Measurements from ENCODE around the gene GPR45. TPM values are rescaled to one million over a fixed set of nuclear protein-coding genes. Genes with fewer than 3 reads are reported as not detected.

Gene GPR45
- total RNA-seq, 1 experiment from 2014 or later = not detected

DNA sequence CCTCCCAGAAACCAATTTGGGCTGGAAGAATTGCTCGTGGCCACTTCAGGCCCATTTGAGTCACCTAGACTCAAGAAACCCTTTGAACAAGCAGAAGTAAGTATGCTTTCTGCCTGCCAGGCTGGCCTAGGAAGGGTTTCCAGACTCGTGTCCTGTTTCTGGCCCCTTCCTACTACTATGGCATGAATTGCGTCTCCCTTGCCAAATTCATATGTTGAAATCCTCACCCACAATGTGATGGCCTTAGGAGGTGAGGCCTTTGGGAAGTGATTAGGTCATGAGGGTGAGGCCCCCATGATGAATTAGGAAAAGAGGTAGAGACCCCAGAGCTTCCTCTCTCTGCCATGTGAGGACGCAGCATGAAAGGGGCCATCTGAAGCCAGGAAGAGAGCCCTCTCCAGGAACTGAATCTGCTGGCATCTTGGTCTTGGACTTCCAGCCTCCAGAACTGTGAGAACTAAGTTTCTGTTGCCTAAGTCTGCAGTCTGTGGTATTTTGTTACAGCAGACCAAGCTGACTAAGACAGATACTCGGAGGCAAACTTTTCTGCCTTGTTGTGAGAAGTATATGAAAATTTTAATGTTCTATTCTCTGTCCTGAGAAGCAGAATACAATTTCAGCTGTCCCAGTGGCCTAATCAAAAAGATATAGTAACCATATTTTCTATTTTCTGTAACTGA, 13.1 kb downstream of the GPR45 start:
- POLR2A ChIA-PET (ENCODE audit: low non-redundant PET) = no interaction called here
- H3K36me3 ChIP-seq (ENCODE audit: insufficient read depth, low read length, poor library complexity, severe bottlenecking) = no peaks in the 10 kb centered on the region
- intact Hi-C loops (cut with micrococcal nuclease; ENCODE audit: unreplicated experiment) = no loop called here
- H3K9me3 ChIP-seq (ENCODE audit: low read depth, low read length, poor library complexity, severe bottlenecking) = no peaks in the 10 kb centered on the region
- H3K4me3 ChIP-seq (ENCODE audit: low read depth, low read length, poor library complexity, severe bottlenecking) = no peak overlapping the region
- BruUV-seq (replicated peaks) = no TSS peak
- no peak overlapping the region for H3K27ac ChIP-seq (ENCODE audit: low read depth, low read length, poor library complexity, severe bottlenecking)
- H3K4me1 ChIP-seq (ENCODE audit: insufficient read depth, low read length, poor library complexity, severe bottlenecking) = no peaks in the 10 kb centered on the region
- CTCF ChIA-PET = no interaction called here
- no peak for TF ChIP-seq EZH2 (IDR thresholded peaks at IDR 0.05; ENCODE audit: borderline replicate concordance, low read depth, low read length, poor library complexity, severe bottlenecking)
- TF ChIP-seq, protein P1, sequence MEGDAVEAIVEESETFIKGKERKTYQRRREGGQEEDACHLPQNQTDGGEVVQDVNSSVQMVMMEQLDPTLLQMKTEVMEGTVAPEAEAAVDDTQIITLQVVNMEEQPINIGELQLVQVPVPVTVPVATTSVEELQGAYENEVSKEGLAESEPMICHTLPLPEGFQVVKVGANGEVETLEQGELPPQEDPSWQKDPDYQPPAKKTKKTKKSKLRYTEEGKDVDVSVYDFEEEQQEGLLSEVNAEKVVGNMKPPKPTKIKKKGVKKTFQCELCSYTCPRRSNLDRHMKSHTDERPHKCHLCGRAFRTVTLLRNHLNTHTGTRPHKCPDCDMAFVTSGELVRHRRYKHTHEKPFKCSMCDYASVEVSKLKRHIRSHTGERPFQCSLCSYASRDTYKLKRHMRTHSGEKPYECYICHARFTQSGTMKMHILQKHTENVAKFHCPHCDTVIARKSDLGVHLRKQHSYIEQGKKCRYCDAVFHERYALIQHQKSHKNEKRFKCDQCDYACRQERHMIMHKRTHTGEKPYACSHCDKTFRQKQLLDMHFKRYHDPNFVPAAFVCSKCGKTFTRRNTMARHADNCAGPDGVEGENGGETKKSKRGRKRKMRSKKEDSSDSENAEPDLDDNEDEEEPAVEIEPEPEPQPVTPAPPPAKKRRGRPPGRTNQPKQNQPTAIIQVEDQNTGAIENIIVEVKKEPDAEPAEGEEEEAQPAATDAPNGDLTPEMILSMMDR (conservative IDR thresholded peaks at IDR 0.05; ENCODE audit: low read depth, low read length) = no peak
- no peaks in the 10 kb centered on the region for H3K27me3 ChIP-seq (replicated peaks; ENCODE audit: insufficient read depth, low read depth, low read length, poor library complexity)
- no peak for DNase-seq (ENCODE audit: low spot score)

DNA sequence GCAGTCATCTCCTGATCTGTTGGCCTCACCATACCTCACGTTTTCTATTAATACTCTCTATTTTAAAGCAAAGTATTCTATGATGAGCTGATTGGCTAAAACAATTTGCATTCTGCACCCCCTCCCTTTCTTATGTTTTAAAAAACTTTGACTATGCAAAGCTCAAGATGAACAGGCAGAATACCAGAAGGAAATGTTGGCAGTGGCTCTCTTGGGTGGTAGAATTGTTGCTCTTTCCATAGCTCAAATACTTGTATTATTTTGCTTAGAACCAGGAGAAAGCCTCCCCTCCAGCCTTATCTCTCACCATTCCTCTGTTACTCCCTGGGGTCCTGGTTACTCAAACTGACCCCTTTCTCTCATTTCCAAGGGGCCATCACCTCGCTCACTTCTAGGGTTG, 14.4 kb downstream of the GPR45 start:
- no TSS peak for BruUV-seq (replicated peaks)

DNA sequence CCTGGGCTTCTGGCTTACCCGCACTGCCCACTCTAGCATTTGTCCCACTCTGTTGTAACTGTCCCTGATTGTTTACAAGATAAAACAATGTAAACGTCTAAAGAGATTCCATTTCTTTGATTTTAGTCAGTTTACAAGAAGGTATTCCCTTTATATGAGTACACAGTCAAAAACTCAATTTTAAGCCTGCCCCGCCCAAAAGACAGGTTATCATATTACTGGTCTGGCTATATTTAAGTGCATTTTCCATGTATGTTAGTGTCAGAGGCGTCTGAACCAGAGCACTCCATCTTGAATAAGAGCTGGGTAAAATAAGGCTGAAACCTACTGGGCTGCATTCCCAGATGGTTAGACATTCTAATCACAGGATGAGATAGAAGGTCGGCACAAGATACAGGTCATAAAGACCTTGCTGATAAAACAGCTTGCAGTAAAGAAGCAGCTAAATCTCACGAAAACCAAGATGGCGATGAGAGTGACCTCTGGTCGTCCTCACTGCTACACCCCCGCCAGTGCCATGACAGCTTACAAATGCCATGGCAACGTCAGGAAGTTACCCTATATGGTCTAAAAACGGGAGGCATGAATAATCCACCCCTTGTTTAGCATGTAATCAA, 15.0 kb downstream of the GPR45 start:
- ChIA-PET POLR2A (ENCODE audit: low non-redundant PET) (no interaction called here), CTCF (no interaction called here)
- no peaks in the 10 kb centered on the region for H3K27me3 ChIP-seq (replicated peaks; ENCODE audit: insufficient read depth, low read depth, low read length, poor library complexity)
- no TSS peak for BruUV-seq (replicated peaks)
- no peak overlapping the region for H3K27ac ChIP-seq (ENCODE audit: low read depth, low read length, poor library complexity, severe bottlenecking)
- H3K4me3 ChIP-seq (ENCODE audit: low read depth, low read length, poor library complexity, severe bottlenecking) = no peak overlapping the region
- intact Hi-C loops (cut with micrococcal nuclease; ENCODE audit: unreplicated experiment) = no loop called here
- no peaks in the 10 kb centered on the region for H3K36me3 ChIP-seq (ENCODE audit: insufficient read depth, low read length, poor library complexity, severe bottlenecking)
- no peak for DNase-seq (ENCODE audit: low spot score)
- H3K4me1 ChIP-seq (ENCODE audit: insufficient read depth, low read length, poor library complexity, severe bottlenecking) = no peaks in the 10 kb centered on the region
- H3K9me3 ChIP-seq (ENCODE audit: low read depth, low read length, poor library complexity, severe bottlenecking) = no peaks in the 10 kb centered on the region
- TF ChIP-seq EZH2 (IDR thresholded peaks at IDR 0.05; ENCODE audit: borderline replicate concordance, low read depth, low read length, poor library complexity, severe bottlenecking) = no peak
- TF ChIP-seq, protein P1 (conservative IDR thresholded peaks at IDR 0.05; ENCODE audit: low read depth, low read length) = no peak

More for the DNA sequence above, 14.4 kb downstream of the GPR45 start:
- DNase-seq (ENCODE audit: low spot score) = no peak
- H3K4me3 ChIP-seq (ENCODE audit: low read depth, low read length, poor library complexity, severe bottlenecking) = no peak overlapping the region
- H3K36me3 ChIP-seq (ENCODE audit: insufficient read depth, low read length, poor library complexity, severe bottlenecking) = no peaks in the 10 kb centered on the region
- intact Hi-C loops (cut with micrococcal nuclease; ENCODE audit: unreplicated experiment) = no loop called here
- POLR2A ChIA-PET (ENCODE audit: low non-redundant PET) = no interaction called here
- CTCF ChIA-PET = no interaction called here
- TF ChIP-seq, protein P1 (conservative IDR thresholded peaks at IDR 0.05; ENCODE audit: low read depth, low read length) = no peak
- no peak for TF ChIP-seq EZH2 (IDR thresholded peaks at IDR 0.05; ENCODE audit: borderline replicate concordance, low read depth, low read length, poor library complexity, severe bottlenecking)
- H3K9me3 ChIP-seq (ENCODE audit: low read depth, low read length, poor library complexity, severe bottlenecking) = no peaks in the 10 kb centered on the region
- no peaks in the 10 kb centered on the region for H3K4me1 ChIP-seq (ENCODE audit: insufficient read depth, low read length, poor library complexity, severe bottlenecking)
- no peak overlapping the region for H3K27ac ChIP-seq (ENCODE audit: low read depth, low read length, poor library complexity, severe bottlenecking)
- no peaks in the 10 kb centered on the region for H3K27me3 ChIP-seq (replicated peaks; ENCODE audit: insufficient read depth, low read depth, low read length, poor library complexity)
